ENCODE data around the gene EEF2KMT. TPM values are rescaled to one million over a fixed set of nuclear protein-coding genes. Genes with fewer than 3 reads are reported as not detected.

EEF2KMT gene
- total RNA-seq, 1 donor from 2014 or later: 12.9 TPM

GRCh38 chr16:5072334-5073278 is 25.0 kb downstream of the EEF2KMT start:
- DNase-seq: no peak
- no peaks in the 10 kb centered on the region for H3K36me3 Mint-ChIP-seq (ENCODE audit: unreplicated experiment)
- peaks cover 2% of the 10 kb centered on the region for H3K9me3 Mint-ChIP-seq (ENCODE audit: unreplicated experiment)
- peak overlapping the region; percentile 96 for H3K4me3 Mint-ChIP-seq (ENCODE audit: unreplicated experiment)
- H3K27ac Mint-ChIP-seq (ENCODE audit: unreplicated experiment): peak overlapping the region; percentile 96
- TF ChIP-seq CTCF (IDR thresholded peaks at IDR 0.05; ENCODE audit: partially characterized antibody, unreplicated experiment): no peak
- H3K27me3 Mint-ChIP-seq (ENCODE audit: unreplicated experiment): peaks cover 3% of the 10 kb centered on the region
- H3K4me1 Mint-ChIP-seq (ENCODE audit: low read depth, unreplicated experiment): peaks cover 2% of the 10 kb centered on the region

GRCh38 chr16:5071681-5072333 is 25.8 kb downstream of the EEF2KMT start, which contains the start of gene ALG1:
Gene ALG1, plus strand, starts transcription at chr16:5071843. Its CDS starts 7 bp downstream, at chr16:5071850.
- H3K27ac Mint-ChIP-seq (ENCODE audit: unreplicated experiment): peak within 1 kb of the TSS; percentile 96
- no peaks in the 10 kb centered on the region for H3K36me3 Mint-ChIP-seq (ENCODE audit: unreplicated experiment)
- peak within 1 kb of the TSS; percentile 96 for H3K4me3 Mint-ChIP-seq (ENCODE audit: unreplicated experiment)
- TF ChIP-seq CTCF (IDR thresholded peaks at IDR 0.05; ENCODE audit: partially characterized antibody, unreplicated experiment): no peak
- peaks cover 2% of the 10 kb centered on the region for H3K9me3 Mint-ChIP-seq (ENCODE audit: unreplicated experiment)
- H3K4me1 Mint-ChIP-seq (ENCODE audit: low read depth, unreplicated experiment): peaks cover 2% of the 10 kb centered on the region
- peaks cover 3% of the 10 kb centered on the region for H3K27me3 Mint-ChIP-seq (ENCODE audit: unreplicated experiment)
- peak; percentile 92 for DNase-seq

GRCh38 chr16:5071341-5071680 is 26.3 kb downstream of the EEF2KMT start:
- H3K4me3 Mint-ChIP-seq (ENCODE audit: unreplicated experiment): peak overlapping the region; percentile 96

GRCh38 chr16:5070431-5071186 is 27.0 kb downstream of the EEF2KMT start:
- Mint-ChIP-seq H3K9me3 (ENCODE audit: unreplicated experiment) (peaks cover 2% of the 10 kb centered on the region), H3K27me3 (ENCODE audit: unreplicated experiment) (peaks cover 3% of the 10 kb centered on the region), H3K4me1 (ENCODE audit: low read depth, unreplicated experiment) (peaks cover 2% of the 10 kb centered on the region), H3K4me3 (ENCODE audit: unreplicated experiment) (peak overlapping the region; percentile 96), H3K27ac (ENCODE audit: unreplicated experiment) (no peak overlapping the region), H3K36me3 (ENCODE audit: unreplicated experiment) (no peaks in the 10 kb centered on the region)
- no peak for DNase-seq
- no peak for TF ChIP-seq CTCF (IDR thresholded peaks at IDR 0.05; ENCODE audit: partially characterized antibody, unreplicated experiment)

More at GRCh38 chr16:5071341-5071680, 26.3 kb downstream of the EEF2KMT start:
- peaks cover 2% of the 10 kb centered on the region for H3K4me1 Mint-ChIP-seq (ENCODE audit: low read depth, unreplicated experiment)
- H3K9me3 Mint-ChIP-seq (ENCODE audit: unreplicated experiment): peaks cover 2% of the 10 kb centered on the region
- no peak for DNase-seq
- no peak for TF ChIP-seq CTCF (IDR thresholded peaks at IDR 0.05; ENCODE audit: partially characterized antibody, unreplicated experiment)
- H3K27me3 Mint-ChIP-seq (ENCODE audit: unreplicated experiment): peaks cover 3% of the 10 kb centered on the region
- no peaks in the 10 kb centered on the region for H3K36me3 Mint-ChIP-seq (ENCODE audit: unreplicated experiment)
- peak overlapping the region; percentile 96 for H3K27ac Mint-ChIP-seq (ENCODE audit: unreplicated experiment)
